Epithelial cell of proximal tubule (primary cell): ENCODE results near the gene RGS6. TPM values are rescaled to one million over a fixed set of nuclear protein-coding genes. Genes with fewer than 3 reads are reported as not detected.

Experiments used
- DNase-seq: peaks from one replicate; pipeline ENCODE4 v3.0.0-alpha.2; 2011; ENCODE audit warnings: low read depth
- H3K4me3 ChIP-seq: 2 replicates; pipeline ENCODE4 v1.5.1; 2011; ENCODE audit warnings: low read depth, mild to moderate bottlenecking, low read length
- total RNA-seq: library from RNA; depleted of rRNA; stranded (reverse); fragments of >200 nt; gene quantifications from 2 replicates; pipeline ENCODE4 v1.2.3, GENCODE V29; 2015
- TF ChIP-seq, protein P1 (sequence below): conservative IDR thresholded peaks from 2 replicates; pipeline ENCODE4 v1.5.1; 2012; ENCODE audit warnings: low read depth, mild to moderate bottlenecking, low read length

Gene RGS6
- total RNA-seq, 1 donor from 2014 or later, result not detected

DNA sequence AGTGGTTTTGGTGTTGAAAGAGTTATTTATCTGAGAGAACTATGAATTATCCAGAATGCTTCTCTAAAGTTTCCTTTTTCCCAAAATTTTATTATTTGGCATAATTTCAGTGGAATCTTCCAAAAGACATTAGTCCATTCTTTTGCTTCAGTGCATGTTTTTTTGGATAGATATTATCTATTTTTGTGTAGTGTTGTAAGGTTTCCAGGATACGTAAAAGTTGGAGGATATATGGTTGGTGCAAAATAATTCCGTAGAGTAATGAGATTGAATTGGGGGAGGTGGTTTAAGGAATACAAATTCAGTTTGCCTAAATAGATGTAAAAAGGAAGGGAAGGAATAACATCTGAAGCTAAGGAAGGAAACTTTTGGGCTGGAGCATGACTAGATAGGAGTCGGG is 186.6 kb downstream of the RGS6 start:
- TF ChIP-seq, protein P1, sequence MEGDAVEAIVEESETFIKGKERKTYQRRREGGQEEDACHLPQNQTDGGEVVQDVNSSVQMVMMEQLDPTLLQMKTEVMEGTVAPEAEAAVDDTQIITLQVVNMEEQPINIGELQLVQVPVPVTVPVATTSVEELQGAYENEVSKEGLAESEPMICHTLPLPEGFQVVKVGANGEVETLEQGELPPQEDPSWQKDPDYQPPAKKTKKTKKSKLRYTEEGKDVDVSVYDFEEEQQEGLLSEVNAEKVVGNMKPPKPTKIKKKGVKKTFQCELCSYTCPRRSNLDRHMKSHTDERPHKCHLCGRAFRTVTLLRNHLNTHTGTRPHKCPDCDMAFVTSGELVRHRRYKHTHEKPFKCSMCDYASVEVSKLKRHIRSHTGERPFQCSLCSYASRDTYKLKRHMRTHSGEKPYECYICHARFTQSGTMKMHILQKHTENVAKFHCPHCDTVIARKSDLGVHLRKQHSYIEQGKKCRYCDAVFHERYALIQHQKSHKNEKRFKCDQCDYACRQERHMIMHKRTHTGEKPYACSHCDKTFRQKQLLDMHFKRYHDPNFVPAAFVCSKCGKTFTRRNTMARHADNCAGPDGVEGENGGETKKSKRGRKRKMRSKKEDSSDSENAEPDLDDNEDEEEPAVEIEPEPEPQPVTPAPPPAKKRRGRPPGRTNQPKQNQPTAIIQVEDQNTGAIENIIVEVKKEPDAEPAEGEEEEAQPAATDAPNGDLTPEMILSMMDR, result no peak
- DNase-seq, result no peak
- no peak overlapping the region for H3K4me3 ChIP-seq

DNA sequence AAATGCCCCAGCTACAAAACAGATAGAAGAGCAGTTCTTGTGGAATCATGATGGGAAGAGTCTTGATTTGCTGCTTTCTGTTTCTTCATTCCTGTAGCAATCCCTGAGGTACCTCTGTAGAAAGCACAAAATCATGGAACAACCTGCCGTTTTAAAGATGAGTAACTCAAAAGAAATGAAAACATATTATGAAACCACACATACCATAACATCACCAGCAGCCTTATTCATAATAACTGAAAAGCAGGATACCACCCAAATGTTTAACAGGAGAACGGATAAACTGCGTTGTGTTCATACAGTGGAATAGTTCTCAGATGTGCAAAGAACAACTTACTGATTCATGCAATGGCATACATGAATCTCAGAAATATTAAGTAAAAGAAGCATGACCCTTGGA is 188.1 kb downstream of the RGS6 start:
- H3K4me3 ChIP-seq, result no peak overlapping the region
- DNase-seq, result no peak
- TF ChIP-seq, protein P1, result no peak

DNA sequence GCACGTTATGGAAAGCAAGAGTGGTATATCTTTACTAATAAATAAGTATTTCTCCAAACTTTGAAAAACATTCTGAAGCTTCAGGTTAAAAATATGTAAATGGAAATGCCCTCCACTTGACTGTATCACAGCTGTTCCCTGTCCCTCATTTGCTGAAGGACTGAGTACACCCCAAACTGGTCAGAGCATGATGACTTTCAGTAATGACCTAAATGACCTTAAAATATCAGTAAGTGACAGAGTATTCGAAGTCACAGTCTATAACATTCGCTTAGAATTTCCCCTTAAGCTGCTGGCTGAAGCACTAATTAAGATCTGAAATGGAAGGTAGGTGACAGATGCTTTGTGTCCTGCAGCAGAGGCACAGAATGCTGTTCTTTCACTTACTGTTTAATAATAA is 191.5 kb downstream of the RGS6 start:
- TF ChIP-seq, protein P1, result no peak
- no peak overlapping the region for H3K4me3 ChIP-seq
- DNase-seq, result no peak

DNA sequence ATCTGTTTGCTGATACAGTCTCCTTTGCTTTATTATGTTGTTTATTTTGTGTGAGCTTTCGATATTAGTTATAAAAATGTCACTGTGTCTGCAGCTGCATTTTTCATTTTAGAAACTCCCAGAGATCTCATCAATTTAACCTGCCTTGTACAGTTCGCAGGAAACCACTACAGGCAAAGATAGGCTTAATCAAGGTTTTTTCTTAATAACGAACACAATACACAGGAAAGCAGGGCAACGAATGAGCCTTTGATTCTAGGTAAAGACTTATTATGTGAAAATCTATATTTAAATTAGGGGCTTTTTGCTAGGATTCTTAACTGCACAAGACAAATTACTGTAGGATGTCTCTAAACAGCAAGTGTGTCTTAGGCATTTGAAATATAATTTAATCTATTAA is 191.9 kb downstream of the RGS6 start:
- no peak overlapping the region for H3K4me3 ChIP-seq
- DNase-seq, result no peak
- TF ChIP-seq, protein P1, result no peak

DNA sequence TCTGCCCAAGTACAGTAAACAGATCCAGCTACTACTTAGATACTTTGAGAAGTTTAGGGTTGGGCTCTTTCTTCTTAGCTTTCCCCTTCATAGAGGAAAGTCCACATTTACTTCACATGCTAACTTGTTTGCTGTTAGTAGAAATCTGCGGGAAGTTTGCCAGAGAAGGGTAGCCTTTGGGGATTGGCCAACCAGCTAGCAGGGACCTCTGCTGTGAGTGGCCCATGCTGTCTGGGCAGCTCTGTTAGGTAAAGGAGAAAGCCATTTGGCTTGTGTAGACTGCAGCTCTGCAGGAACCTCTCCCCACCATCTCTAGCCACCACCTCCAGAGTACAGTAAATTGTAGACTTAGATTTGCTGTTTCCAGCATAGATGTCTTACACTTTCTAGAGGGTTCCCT is 193.9 kb downstream of the RGS6 start:
- no peak for DNase-seq
- no peak overlapping the region for H3K4me3 ChIP-seq
- TF ChIP-seq, protein P1, result no peak

DNA sequence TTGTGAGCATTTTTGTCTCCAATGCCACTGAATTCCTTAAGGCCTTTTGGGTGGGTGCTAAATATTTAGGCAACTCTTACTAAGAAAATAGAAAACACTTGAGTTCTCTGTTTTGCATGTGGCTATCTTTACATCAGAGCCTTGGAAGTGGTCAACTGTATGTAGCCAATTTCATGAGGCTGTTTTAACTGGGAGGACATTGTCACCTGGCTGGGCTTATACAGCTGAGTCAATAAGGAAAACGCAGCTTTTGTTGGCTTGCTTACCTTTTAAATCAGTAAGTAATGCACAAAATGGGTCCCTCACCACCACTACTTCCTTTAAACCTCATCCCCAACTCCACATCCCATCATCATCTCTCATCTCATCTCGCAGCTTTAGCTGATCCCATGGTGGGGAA is 194.3 kb downstream of the RGS6 start:
- TF ChIP-seq, protein P1, result no peak
- H3K4me3 ChIP-seq, result no peak overlapping the region
- no peak for DNase-seq

DNA sequence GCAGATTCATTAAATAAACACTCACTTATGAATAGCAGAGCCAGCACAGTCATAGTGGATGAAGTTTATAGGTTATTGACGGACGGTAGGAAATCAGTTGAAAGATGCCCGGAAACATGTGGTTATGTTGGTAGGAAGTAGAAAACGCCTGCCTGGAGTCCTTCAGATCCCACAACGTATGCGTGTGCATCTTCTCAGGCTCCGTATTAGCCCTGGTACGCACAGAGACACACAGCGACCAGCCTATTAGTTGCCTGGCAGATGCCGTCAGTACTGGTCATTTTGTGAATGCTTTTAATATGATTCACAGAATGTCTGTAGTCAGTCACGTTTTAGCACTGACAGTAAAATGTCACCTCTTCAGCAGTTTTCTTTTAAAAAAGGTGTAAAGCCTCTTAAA is 196.4 kb downstream of the RGS6 start:
- TF ChIP-seq, protein P1, result no peak
- no peak for DNase-seq
- H3K4me3 ChIP-seq, result no peak overlapping the region
